BJ (cell line): ENCODE data around the gene BFSP1. TPM values are rescaled to one million over a fixed set of nuclear protein-coding genes. Genes with fewer than 3 reads are reported as not detected.

Experiments
- CTCF ChIA-PET: fragments of 350-600 bp; formaldehyde crosslinking; extraction: SDS; loops from one replicate; lab custom pipeline; 2021; ENCODE audit warnings: antibody characterized with exemption, inconsistent platforms; lab: Yijun Ruan, JAX
- POLR2A ChIA-PET: fragments of 300-600 bp; sonication (Branson Sonifier 250); formaldehyde crosslinking; extraction: SDS; loops from one replicate; lab custom pipeline; 2021; ENCODE audit warnings: antibody characterized with exemption; lab: Charles Lee
- DNase-seq: peaks from one replicate; pipeline ENCODE4 v3.0.0-alpha.2; 2011; ENCODE audit warnings: low read depth
- H3K27me3 ChIP-seq: 2 replicates; pipeline ENCODE4 v1.6.0; 2011; ENCODE audit warnings: low read length; ENCODE audit not compliant: control insufficient read depth, insufficient read depth
- H3K36me3 ChIP-seq: 2 replicates; pipeline ENCODE4 v1.5.1; 2011; ENCODE audit warnings: low read length; ENCODE audit not compliant: control insufficient read depth, insufficient read depth
- H3K4me3 ChIP-seq: 2 replicates; pipeline ENCODE4 v1.5.1; 2011; ENCODE audit warnings: low read depth, mild to moderate bottlenecking, control low read depth, low read length
- CTCF ChIP-seq: IDR thresholded peaks from 2 replicates; pipeline ENCODE4 v1.5.1; 2011; ENCODE audit warnings: low read depth, mild to moderate bottlenecking, control low read depth, inconsistent platforms, low read length, moderate library complexity; ENCODE audit not compliant: insufficient read depth
- polyA plus RNA-seq: library from polyadenylated mRNA; depleted of rRNA; stranded (reverse); fragments of >200 nt; gene quantifications from 2 replicates; pipeline ENCODE4 v1.2.3, GENCODE V29; 2011

Gene BFSP1
- polyA plus RNA-seq, 1 experiment, result 2.4 TPM

GRCh38 chr20:17505636-17506517 lies 25.3 kb downstream of the BFSP1 start:
- TF ChIP-seq CTCF, result no peak
- Histone ChIP-seq H3K4me3 (no peak overlapping the region), H3K36me3 (no peaks in the 10 kb centered on the region), H3K27me3 (no peaks in the 10 kb centered on the region)
- ChIA-PET POLR2A (no interaction called here), CTCF (interaction anchor here (0.6 to 3.6 kb wide), 26 partner anchors 8 to 770 kb away, joined by 3 to 33 read pairs (median 3); partner anchors contain the start of genes BFSP1 and RRBP1)
- DNase-seq, result no peak

GRCh38 chr20:17504898-17505635 lies 26.1 kb downstream of the BFSP1 start:
- no peak for DNase-seq
- TF ChIP-seq CTCF, result peak; percentile 54
- H3K36me3 ChIP-seq, result no peaks in the 10 kb centered on the region
- no peaks in the 10 kb centered on the region for H3K27me3 ChIP-seq
- peak overlapping the region; percentile 50 for H3K4me3 ChIP-seq
- POLR2A ChIA-PET, result no interaction called here
- CTCF ChIA-PET, result interaction anchor here (0.6 to 3.6 kb wide), 30 partner anchors 9 to 771 kb away, joined by 3 to 33 read pairs (median 3); partner anchors contain the start of genes BFSP1 and RRBP1

- Histone ChIP-seq H3K36me3 (no peaks in the 10 kb centered on the region), H3K4me3 (peak overlapping the region; percentile 23; the same call in 1 of the 2 replicates), H3K27me3 (no peaks in the 10 kb centered on the region)
- POLR2A ChIA-PET, result no interaction called here
- CTCF ChIA-PET, result interaction anchor here (0.8 to 3.6 kb wide), 25 partner anchors 10 to 772 kb away, joined by 3 to 33 read pairs (median 3); no protein-coding TSS in a partner anchor
- TF ChIP-seq CTCF, result no peak
- no peak for DNase-seq
Observed at GRCh38 chr20:17504066-17504897, 26.9 kb downstream of the BFSP1 start.

GRCh38 chr20:17503301-17504065 lies 27.7 kb downstream of the BFSP1 start:
- Histone ChIP-seq H3K4me3 (no peak overlapping the region), H3K27me3 (no peaks in the 10 kb centered on the region), H3K36me3 (no peaks in the 10 kb centered on the region)
- ChIA-PET POLR2A (no interaction called here), CTCF (interaction anchor here (0.8 to 3.6 kb wide), 18 partner anchors 9 to 773 kb away, joined by 3 to 33 read pairs (median 3); no protein-coding TSS in a partner anchor)
- TF ChIP-seq CTCF, result no peak
- no peak for DNase-seq
